Islet of Langerhans (tissue), 1 donor: Measurements from ENCODE around the gene NSL1.
A peak's percentile ranks its signal among the peaks of the same experiment; 100 is the strongest.
"Not testable (repeated sequence)": the region's sequence is repeated elsewhere in the genome, so short reads cannot be mapped to it uniquely, and the experiment has no call there.

Experiments
- FAIRE-seq: peaks from one replicate; lab custom pipeline; 2011; peaks lifted over from hg19 to GRCh38; lab: Jason Lieb, UNC

The NSL1 gene

GRCh38 chr1:212749821-212750535 lies 41.6 kb downstream of the NSL1 start:
- peak; percentile 53 for FAIRE-seq

DNA sequence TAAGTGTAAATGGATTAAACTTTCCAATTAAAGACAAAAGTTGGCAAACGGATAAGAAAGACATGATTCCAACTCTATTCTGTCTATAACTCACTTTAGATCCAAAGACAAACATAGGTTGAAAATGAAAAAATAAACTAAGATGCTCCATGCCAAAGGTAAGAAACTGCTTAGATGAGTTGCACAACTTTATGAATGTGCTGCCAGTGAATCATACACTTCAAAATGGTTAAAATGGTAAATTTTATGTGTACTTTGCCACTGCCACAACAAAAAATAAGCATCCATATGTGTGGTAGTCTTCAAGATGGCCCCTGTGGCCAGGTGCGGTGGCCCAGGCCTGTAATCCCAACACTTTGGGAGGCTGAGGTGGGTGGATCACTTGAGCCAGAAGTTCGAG lies 45.0 kb downstream of the NSL1 start:
- no peak for FAIRE-seq

DNA sequence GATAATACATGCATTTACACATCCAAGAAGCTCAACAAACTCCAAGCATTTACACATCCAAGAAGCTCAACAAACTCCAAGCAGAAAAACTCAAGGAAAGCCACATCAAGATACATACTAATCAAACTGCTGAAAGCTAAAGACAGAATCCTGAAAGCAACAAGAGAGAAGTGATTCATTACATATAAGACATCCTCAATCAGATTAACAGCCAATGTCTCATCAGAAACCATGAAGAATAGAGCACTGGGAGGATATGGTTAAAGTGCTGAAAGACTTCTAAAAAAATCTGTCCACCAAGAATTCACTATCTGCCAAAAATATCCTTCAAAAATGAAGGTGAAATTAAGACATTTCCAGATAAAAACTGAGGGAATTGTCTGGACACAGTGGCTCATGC lies 46.3 kb downstream of the NSL1 start:
- FAIRE-seq: no peak

- FAIRE-seq: no peak
Measured at GRCh38 chr1:212743901-212744475, 47.6 kb downstream of the NSL1 start.

DNA sequence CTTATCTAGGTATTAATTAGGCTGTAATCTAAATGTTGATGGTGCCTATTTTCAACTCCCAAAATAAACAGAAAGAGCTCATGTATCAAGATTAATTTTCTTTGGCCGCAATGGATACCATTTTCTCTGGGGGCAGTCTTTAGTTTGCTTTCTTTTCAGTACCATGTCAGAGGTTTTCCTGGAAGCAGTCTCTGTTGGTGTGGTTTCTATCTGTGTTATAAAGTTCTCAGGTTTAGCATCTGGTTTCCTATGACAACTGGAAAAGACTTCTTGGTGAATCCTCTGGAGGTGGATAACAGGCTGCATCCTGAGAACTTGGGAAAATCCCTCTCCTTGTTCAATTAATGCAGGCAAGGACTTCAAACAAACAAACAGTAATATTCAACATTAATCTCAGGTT lies 53.2 kb downstream of the NSL1 start:
- FAIRE-seq: no peak

DNA sequence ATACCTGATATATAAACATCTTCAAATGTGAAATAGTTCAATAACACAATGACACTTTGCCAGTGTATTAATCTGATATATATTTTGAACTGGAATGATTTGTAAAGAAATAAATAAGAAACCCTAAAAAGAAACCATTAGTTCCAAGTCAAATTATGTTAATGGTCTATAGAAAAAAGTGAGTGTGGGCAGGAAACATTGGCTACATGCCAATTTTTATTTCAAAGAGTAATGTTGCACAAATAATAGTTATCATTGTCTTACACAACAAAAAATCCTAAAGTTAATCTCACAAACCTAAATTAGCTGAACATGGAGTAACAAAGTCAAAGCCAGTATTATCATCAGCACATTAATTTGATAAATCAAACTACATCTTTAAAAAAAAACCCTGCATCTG lies 54.0 kb downstream of the NSL1 start:
- FAIRE-seq: no peak

DNA sequence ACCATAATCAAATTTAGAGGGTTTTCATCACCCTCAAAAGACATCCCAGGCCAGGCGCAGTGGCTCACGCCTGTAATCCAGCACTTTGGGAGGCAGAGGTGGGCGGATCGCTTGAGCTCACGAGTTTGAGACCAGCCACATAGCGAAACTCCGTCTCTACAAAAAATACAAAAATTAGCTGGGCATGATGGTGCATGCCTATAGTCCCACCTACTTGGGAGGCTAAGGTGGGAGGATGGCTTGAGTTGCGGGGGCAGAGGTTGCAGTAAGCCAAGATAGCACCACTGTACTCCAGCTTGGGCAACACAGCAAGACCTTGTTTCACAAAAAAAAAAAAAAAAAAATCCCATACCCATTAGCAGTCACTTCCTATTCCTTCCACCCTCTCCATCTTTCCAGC lies 58.5 kb downstream of the NSL1 start:
- no peak for FAIRE-seq

GRCh38 chr1:212731630-212732029 lies 59.9 kb downstream of the NSL1 start:
- FAIRE-seq: no peak

GRCh38 chr1:212728606-212729005 lies 63.0 kb downstream of the NSL1 start:
- FAIRE-seq: no peak

- no peak for FAIRE-seq
Measured at GRCh38 chr1:212727386-212728181, 64.0 kb downstream of the NSL1 start.

DNA sequence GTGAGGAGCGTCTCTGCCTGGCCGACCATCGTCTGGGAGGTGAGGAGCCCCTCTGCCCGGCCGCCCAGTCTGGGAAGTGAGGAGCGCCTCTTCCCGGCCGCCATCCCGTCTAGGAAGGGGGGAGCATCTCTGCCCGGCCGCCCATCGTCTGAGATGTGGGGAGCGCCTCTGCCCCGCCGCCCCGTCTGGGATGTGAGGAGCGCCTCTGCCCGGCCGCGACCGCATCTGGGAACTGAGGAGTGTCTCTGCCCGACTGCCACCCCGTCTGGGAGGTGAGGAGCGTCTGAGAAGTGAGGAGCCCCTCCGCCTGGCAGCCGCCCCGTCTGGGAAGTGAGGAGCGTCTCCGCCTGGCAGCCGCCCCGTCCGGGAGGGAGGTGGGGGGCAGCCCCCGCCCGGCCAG lies 66.9 kb downstream of the NSL1 start:
- not testable (repeated sequence) for FAIRE-seq

GRCh38 chr1:212722270-212722957 lies 69.2 kb downstream of the NSL1 start:
- no peak for FAIRE-seq

DNA sequence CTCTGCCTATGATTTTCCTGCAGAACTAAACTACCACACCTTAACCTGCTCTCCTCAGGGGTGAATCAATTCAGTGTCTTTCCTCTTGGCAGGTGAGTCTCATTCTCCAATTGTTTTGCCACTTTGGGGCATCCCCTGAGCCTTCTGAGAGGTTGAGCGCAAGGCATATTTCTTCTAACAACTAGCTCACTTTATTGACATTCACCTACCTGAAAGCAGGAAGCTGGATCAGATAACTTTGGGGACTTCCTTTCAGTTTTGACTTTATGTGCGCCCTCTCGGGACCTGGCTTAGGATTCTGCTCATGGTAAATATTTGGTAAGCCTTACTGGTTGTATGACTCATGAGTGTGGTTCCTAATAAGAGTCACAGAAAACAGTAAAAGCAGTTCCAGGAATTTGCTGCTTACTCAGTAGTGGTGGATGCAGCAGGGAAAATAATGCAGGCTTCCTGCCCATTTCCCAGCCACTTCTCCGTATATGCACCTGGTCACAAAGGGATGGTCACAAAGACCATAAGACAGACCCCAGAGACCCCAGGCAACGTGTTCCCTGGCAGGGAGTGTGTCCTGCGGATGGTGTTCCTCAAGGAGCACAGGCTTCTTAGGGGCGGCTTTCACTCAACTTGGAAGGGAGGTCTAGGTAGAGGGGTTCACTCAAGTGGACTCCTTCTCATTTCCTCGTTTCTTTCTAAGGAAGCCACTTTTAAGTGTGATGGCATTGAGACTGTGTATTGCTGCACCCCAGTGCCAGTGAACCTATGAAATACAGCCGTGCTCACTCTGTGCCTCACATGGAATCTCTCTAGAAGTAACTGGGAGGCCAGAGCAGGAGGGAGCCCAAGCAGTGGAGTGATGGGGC lies 70.0 kb downstream of the NSL1 start:
- no peak for FAIRE-seq

DNA sequence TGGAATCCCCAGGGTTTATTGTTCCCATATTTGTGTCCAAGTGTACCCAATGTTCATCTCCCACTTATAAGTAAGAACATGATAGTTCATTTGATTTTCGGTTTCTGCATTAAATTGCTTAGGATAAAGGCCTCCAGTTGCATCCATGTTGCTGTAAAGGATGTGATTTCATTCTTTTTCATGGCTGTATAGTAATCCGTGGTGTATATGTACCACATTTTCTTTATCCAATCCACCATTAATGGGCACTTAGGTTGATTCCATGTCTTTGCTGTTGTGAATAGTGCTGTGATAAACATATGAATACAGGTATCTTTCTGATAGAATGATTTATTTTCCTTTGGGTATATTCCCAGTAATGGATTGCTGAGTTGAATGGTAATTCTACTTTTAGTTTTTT lies 71.9 kb downstream of the NSL1 start:
- no peak for FAIRE-seq

GRCh38 chr1:212718499-212718898 lies 73.1 kb downstream of the NSL1 start:
- no peak for FAIRE-seq

- no peak for FAIRE-seq
Measured at GRCh38 chr1:212716161-212716560, 75.4 kb downstream of the NSL1 start.

DNA sequence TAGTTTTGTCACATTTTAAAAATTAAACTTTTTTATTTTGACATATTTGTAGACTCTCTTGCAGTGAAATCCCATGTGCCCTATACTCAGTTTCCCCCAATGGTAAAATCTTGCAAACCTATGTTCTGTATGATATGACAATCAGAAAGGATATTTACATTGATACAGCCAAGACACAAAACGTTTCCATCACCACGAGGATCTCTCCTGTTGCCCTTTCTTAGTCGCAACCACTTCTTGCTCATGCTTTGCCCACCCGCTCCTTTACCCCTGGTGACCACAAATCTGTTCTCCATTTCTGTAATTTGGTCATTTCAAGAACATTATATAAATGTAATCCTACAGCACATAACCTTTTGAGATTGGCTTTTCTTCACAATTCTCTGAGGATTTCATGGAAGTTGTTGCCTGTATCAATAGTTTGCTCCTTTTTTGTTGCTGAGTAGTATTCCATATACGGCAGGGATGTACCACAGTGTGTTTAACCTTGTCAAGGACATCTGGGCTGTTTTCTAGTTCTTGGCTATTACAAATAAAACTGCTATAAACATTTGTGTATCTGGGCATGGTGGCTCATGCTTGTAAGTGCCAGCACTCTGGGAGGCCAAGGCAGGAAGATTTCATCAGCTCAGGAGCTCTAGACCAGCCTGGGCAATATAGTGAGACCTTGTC lies 78.0 kb downstream of the NSL1 start:
- FAIRE-seq: no peak

- FAIRE-seq: no peak
Measured at GRCh38 chr1:212712451-212713303, 78.9 kb downstream of the NSL1 start.

DNA sequence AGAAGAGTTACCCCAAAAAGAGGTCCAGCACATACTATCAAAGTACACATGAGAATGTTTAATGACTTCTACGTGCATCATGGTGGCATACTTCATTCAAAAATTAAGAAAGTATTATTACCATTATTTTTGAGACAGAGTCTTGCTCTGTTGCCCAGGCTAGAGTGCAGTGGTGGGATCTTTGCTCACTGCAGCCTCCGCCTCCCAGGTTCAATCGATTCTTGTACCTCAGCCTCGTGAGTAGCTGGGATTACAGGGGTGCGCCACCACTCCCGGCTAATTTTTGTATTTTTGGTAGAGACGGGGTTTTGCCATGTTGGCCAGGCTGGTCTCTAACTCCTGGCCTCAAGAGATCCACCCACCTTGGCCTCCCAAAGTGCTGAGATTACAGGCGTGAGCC lies 79.6 kb downstream of the NSL1 start:
- FAIRE-seq: not testable (repeated sequence)

- no peak for FAIRE-seq
Measured at GRCh38 chr1:212710566-212710965, 81.0 kb downstream of the NSL1 start.
